ENCODE results near the gene YWHAH.

The YWHAH gene

GRCh38 chr22:31901388-31902137 is 42.8 kb upstream of the YWHAH start:
- H3K4me3 ChIP-seq (ENCODE audit: low read depth, low read length) = no peak overlapping the region
- TF ChIP-seq CTCF (IDR thresholded peaks at IDR 0.05; ENCODE audit: low read depth, low read length, missing control alignments) = no peak
- no peak for DNase-seq (ENCODE audit: low read depth)
- in situ Hi-C loops (cut with HindIII; ENCODE audit: low sequenced_read_pairs) = no loop called here

GRCh38 chr22:31904651-31905050 is 39.7 kb upstream of the YWHAH start:
- no peak for TF ChIP-seq CTCF (IDR thresholded peaks at IDR 0.05; ENCODE audit: low read depth, low read length, missing control alignments)
- in situ Hi-C loops (cut with HindIII; ENCODE audit: low sequenced_read_pairs) = no loop called here

GRCh38 chr22:31905356-31905755 is 39.0 kb upstream of the YWHAH start:
- DNase-seq (ENCODE audit: low read depth) = no peak
- in situ Hi-C loops (cut with HindIII; ENCODE audit: low sequenced_read_pairs) = no loop called here
- no peak overlapping the region for H3K4me3 ChIP-seq (ENCODE audit: low read depth, low read length)
- TF ChIP-seq CTCF (IDR thresholded peaks at IDR 0.05; ENCODE audit: low read depth, low read length, missing control alignments) = no peak

More at GRCh38 chr22:31904651-31905050, 39.7 kb upstream of the YWHAH start:
- DNase-seq (ENCODE audit: low read depth) = no peak
- no peak overlapping the region for H3K4me3 ChIP-seq (ENCODE audit: low read depth, low read length)

- H3K4me3 ChIP-seq (ENCODE audit: low read depth, low read length) = no peak overlapping the region
- DNase-seq (ENCODE audit: low read depth) = no peak
- in situ Hi-C loops (cut with HindIII; ENCODE audit: low sequenced_read_pairs) = no loop called here
- no peak for TF ChIP-seq CTCF (IDR thresholded peaks at IDR 0.05; ENCODE audit: low read depth, low read length, missing control alignments)
Observed at GRCh38 chr22:31906086-31906485, 38.2 kb upstream of the YWHAH start.

- in situ Hi-C loops (cut with HindIII; ENCODE audit: low sequenced_read_pairs) = no loop called here
- no peak for DNase-seq (ENCODE audit: low read depth)
- TF ChIP-seq CTCF (IDR thresholded peaks at IDR 0.05; ENCODE audit: low read depth, low read length, missing control alignments) = no peak
- no peak overlapping the region for H3K4me3 ChIP-seq (ENCODE audit: low read depth, low read length)
Observed at GRCh38 chr22:31906569-31906968, 37.8 kb upstream of the YWHAH start.

GRCh38 chr22:31909977-31910376 is 34.4 kb upstream of the YWHAH start:
- DNase-seq (ENCODE audit: low read depth) = no peak
- in situ Hi-C loops (cut with HindIII; ENCODE audit: low sequenced_read_pairs) = no loop called here
- no peak for TF ChIP-seq CTCF (IDR thresholded peaks at IDR 0.05; ENCODE audit: low read depth, low read length, missing control alignments)
- no peak overlapping the region for H3K4me3 ChIP-seq (ENCODE audit: low read depth, low read length)

All from astrocyte of the cerebellum (primary cell).